ENCODE data around the gene BTF3.

Gene BTF3

DNA sequence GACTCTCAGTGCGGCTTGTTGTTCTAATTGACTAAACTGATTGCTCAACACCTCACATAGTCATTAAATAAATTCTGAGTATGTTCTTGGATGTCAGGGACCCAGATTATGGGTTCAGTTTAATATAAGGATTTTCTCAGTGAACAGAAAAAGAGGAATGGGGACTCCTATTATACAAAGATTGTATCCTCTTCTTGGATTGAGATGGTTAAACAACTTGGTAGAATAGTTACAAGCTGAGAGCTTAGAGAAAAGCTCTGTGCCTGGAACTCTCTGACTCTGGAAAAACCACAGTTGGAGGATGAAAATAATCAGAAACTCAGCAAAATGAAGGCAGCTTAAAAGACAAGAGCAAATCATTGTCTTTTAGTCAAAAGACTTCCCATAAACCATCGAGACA lies 36.7 kb downstream of the BTF3 start:
- no peak overlapping the region for H3K9ac ChIP-seq (ENCODE audit: insufficient read length)
- no peak overlapping the region for H3K4me3 ChIP-seq
- no peak overlapping the region for H3K27ac ChIP-seq
- no peak for DNase-seq (ENCODE audit: low read depth, low spot score)
- no peaks in the 10 kb centered on the region for H3K36me3 ChIP-seq (ENCODE audit: insufficient read depth, low read length)
- TF ChIP-seq EZH2 (IDR thresholded peaks at IDR 0.05) (no peak), POLR2AphosphoS5 (IDR thresholded peaks at IDR 0.05; ENCODE audit: borderline replicate concordance, low read depth, low read length) (no peak), FOXP2 (optimal IDR thresholded peaks at IDR 0.05; ENCODE audit: control extremely low read depth, extremely low read length, insufficient read depth) (no peak)
- no peaks in the 10 kb centered on the region for H3K9me3 ChIP-seq (ENCODE audit: low read depth, low read length)

DNA sequence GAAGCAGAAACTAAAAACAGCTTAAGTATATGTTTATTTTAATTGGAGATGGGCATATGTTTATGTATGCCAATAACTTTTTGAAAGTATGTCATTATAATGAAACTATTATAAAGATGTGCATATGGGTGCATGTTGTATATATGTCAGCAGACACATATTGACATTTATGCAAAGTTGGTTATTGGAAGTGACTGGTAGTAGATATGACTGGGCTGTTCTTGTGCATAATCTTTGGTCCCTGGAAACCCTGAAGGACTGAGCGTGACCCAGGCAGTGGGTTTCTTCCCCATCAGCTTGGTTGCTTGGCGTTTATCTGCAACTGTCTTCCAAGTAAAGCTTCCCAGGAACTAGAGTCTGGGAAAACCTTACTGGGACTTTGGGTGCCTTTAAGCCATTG lies 41.5 kb downstream of the BTF3 start:
- no peak for TF ChIP-seq EZH2 (IDR thresholded peaks at IDR 0.05)
- no peak for TF ChIP-seq FOXP2 (optimal IDR thresholded peaks at IDR 0.05; ENCODE audit: control extremely low read depth, extremely low read length, insufficient read depth)
- no peak for TF ChIP-seq POLR2AphosphoS5 (IDR thresholded peaks at IDR 0.05; ENCODE audit: borderline replicate concordance, low read depth, low read length)
- DNase-seq (ENCODE audit: low read depth, low spot score): no peak
- H3K27ac ChIP-seq: no peak overlapping the region
- H3K4me3 ChIP-seq: no peak overlapping the region
- H3K36me3 ChIP-seq (ENCODE audit: insufficient read depth, low read length): no peaks in the 10 kb centered on the region
- no peaks in the 10 kb centered on the region for H3K9me3 ChIP-seq (ENCODE audit: low read depth, low read length)
- no peak overlapping the region for H3K9ac ChIP-seq (ENCODE audit: insufficient read length)

DNA sequence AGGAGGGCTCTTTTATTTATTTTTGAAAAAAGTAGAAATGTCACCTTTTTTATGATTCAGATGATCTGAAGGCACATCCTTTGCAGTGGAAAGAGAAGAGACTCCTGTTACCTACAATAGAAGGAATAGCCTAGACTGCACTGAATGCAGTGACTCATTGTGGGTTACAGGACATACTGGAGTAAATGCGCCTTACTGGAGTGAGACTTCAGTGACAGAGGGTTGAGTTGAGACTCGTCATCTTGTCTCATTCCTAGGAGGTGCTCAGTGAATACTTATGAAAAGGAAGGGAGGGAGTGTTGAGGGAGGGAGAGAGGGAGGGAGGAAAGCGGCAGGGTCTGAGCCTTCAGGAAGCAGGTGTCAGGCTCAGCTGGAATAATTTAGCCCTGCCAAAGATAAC lies 42.0 kb downstream of the BTF3 start:
- Histone ChIP-seq H3K4me3 (no peak overlapping the region), H3K36me3 (ENCODE audit: insufficient read depth, low read length) (no peaks in the 10 kb centered on the region), H3K9me3 (ENCODE audit: low read depth, low read length) (no peaks in the 10 kb centered on the region), H3K27ac (no peak overlapping the region), H3K9ac (ENCODE audit: insufficient read length) (no peak overlapping the region)
- no peak for DNase-seq (ENCODE audit: low read depth, low spot score)
- TF ChIP-seq EZH2 (IDR thresholded peaks at IDR 0.05) (no peak), POLR2AphosphoS5 (IDR thresholded peaks at IDR 0.05; ENCODE audit: borderline replicate concordance, low read depth, low read length) (no peak), FOXP2 (optimal IDR thresholded peaks at IDR 0.05; ENCODE audit: control extremely low read depth, extremely low read length, insufficient read depth) (no peak)

DNA sequence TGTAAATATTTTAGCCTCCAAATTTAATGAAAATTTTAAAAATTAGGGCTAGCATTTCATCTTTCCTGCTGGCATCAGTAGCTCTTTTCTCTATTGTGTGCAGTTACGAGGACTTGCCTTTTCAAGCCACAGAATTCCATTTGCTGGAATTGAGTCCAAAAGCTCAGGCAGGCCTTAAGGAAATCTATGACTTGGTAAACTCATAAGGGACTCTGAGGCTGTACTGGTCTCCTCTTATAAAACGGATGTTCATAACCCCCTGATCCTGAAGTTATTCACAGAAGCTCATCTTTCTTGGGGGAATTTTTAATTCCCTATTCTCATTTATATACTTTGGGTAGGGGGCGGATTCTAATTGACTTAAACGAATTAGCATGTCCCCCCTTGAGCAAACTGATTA lies 43.8 kb downstream of the BTF3 start:
- Histone ChIP-seq H3K4me3 (no peak overlapping the region), H3K9me3 (ENCODE audit: low read depth, low read length) (no peaks in the 10 kb centered on the region), H3K27ac (no peak overlapping the region), H3K36me3 (ENCODE audit: insufficient read depth, low read length) (no peaks in the 10 kb centered on the region), H3K9ac (ENCODE audit: insufficient read length) (no peak overlapping the region)
- no peak for DNase-seq (ENCODE audit: low read depth, low spot score)
- no peak for TF ChIP-seq EZH2 (IDR thresholded peaks at IDR 0.05)
- no peak for TF ChIP-seq FOXP2 (optimal IDR thresholded peaks at IDR 0.05; ENCODE audit: control extremely low read depth, extremely low read length, insufficient read depth)
- TF ChIP-seq POLR2AphosphoS5 (IDR thresholded peaks at IDR 0.05; ENCODE audit: borderline replicate concordance, low read depth, low read length): no peak

DNA sequence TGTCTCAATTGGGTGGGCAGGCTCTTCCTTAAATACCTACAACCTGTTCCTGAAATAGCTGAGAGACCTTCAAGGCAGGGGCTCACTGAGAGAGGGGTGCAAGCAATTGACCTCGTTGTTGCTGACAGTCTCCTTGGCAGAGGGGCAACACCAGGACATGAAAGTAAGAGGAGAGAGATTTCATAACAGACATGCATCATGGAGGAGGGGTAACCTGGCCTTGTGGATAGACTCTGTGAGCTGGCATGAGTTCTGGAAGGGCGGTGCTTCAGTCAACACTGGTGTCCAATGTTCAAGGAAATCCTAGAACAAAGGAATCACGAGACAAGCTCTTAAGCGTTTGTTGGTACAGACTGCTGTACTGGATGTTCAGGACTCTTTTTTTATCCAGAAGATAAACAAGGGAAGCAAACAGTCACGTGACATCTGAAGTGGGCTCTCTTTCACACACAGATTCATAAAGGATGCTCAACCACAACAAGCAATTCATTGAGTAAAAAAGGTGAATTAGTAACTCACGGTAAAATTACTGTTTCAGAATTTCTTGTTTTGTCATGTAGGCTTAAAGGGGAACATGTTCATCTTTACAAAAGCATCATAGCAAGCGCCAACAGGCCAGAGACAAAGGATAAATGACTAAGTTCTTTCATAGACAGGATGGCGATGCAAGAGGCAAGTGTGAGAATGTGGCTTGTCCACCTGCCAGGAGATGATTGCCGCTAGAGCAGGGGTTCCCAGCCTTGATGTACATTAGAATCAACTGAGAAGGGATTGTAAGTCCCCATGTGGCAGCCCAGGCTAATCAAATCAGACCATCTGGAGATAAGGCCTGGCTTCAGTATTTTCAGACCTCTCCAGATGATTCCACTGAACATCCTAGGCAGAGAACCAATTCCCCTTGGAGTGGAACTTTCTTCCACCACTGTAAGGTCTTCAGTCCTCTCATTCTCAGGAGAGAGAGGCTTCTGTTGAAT lies 46.5 kb downstream of the BTF3 start:
- Histone ChIP-seq H3K4me3 (no peak overlapping the region), H3K27ac (no peak overlapping the region), H3K36me3 (ENCODE audit: insufficient read depth, low read length) (no peaks in the 10 kb centered on the region), H3K9ac (ENCODE audit: insufficient read length) (no peak overlapping the region), H3K9me3 (ENCODE audit: low read depth, low read length) (no peaks in the 10 kb centered on the region)
- DNase-seq (ENCODE audit: low read depth, low spot score): no peak
- no peak for TF ChIP-seq EZH2 (IDR thresholded peaks at IDR 0.05)
- TF ChIP-seq FOXP2 (optimal IDR thresholded peaks at IDR 0.05; ENCODE audit: control extremely low read depth, extremely low read length, insufficient read depth): no peak
- no peak for TF ChIP-seq POLR2AphosphoS5 (IDR thresholded peaks at IDR 0.05; ENCODE audit: borderline replicate concordance, low read depth, low read length)

DNA sequence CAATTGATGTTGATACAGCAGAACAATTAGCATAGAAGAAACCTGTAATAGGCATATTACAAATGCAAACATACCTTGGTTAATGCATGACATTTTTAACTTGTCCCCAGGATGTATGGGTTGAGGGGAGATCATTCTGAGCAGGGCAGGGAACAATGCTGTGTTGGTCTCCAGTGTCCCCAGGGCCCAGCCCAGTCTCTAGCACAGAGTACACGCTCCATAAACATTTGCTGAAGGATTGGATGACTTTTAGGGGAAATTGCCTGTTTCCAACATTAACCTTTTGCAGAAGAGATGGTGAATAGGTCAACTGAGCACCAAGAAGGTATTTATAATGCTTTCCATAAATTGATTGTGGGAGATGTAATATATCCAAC lies 47.1 kb downstream of the BTF3 start:
- Histone ChIP-seq H3K36me3 (ENCODE audit: insufficient read depth, low read length) (no peaks in the 10 kb centered on the region), H3K4me3 (no peak overlapping the region), H3K27ac (no peak overlapping the region), H3K9me3 (ENCODE audit: low read depth, low read length) (no peaks in the 10 kb centered on the region), H3K9ac (ENCODE audit: insufficient read length) (no peak overlapping the region)
- no peak for DNase-seq (ENCODE audit: low read depth, low spot score)
- TF ChIP-seq FOXP2 (optimal IDR thresholded peaks at IDR 0.05; ENCODE audit: control extremely low read depth, extremely low read length, insufficient read depth) (no peak), POLR2AphosphoS5 (IDR thresholded peaks at IDR 0.05; ENCODE audit: borderline replicate concordance, low read depth, low read length) (no peak), EZH2 (IDR thresholded peaks at IDR 0.05) (no peak)

DNA sequence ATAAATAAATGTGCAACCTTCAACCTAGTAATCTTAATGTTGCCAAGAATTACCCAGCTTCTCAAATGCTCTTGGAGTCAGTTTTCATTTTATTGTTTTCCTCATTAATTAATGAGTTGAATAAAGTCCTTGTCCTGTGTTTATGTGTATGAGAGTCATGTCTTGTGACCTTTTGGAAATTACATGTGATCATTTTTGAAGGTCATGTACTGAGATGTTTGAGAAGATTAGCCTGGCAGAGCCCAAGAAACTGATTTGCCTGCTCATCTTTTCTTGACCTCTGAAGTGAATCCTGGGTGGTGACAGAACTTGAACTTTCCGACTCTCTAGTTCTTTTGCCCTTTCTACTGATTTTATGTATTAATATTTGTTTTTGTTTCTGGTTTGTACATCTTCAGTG lies 51.8 kb downstream of the BTF3 start:
- Histone ChIP-seq H3K27ac (no peak overlapping the region), H3K9me3 (ENCODE audit: low read depth, low read length) (no peaks in the 10 kb centered on the region), H3K36me3 (ENCODE audit: insufficient read depth, low read length) (peaks cover 5% of the 10 kb centered on the region; the same call in 1 of the 2 replicates), H3K4me3 (no peak overlapping the region), H3K9ac (ENCODE audit: insufficient read length) (no peak overlapping the region)
- TF ChIP-seq FOXP2 (optimal IDR thresholded peaks at IDR 0.05; ENCODE audit: control extremely low read depth, extremely low read length, insufficient read depth) (no peak), POLR2AphosphoS5 (IDR thresholded peaks at IDR 0.05; ENCODE audit: borderline replicate concordance, low read depth, low read length) (no peak), EZH2 (IDR thresholded peaks at IDR 0.05) (no peak)
- DNase-seq (ENCODE audit: low read depth, low spot score): no peak

DNA sequence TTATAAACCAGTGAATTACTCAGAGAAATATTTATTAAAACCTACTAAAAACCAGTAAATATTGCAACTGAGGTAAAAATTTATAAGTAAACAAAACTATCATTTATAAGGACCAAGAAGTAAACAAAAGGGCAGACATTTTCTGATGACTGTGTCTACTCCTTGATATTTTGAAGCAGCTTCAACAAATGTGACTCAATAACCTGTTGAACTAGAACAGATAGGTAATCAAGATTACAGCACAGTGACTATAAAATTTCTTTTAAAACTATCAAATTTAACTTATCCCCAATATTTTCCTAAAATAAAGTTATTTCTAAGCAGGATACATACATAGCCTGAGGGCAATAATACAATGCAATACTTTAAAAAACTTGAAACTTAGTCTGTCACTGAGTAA lies 54.4 kb downstream of the BTF3 start:
- no peaks in the 10 kb centered on the region for H3K9me3 ChIP-seq (ENCODE audit: low read depth, low read length)
- TF ChIP-seq EZH2 (IDR thresholded peaks at IDR 0.05): no peak
- no peak for TF ChIP-seq POLR2AphosphoS5 (IDR thresholded peaks at IDR 0.05; ENCODE audit: borderline replicate concordance, low read depth, low read length)
- no peak for TF ChIP-seq FOXP2 (optimal IDR thresholded peaks at IDR 0.05; ENCODE audit: control extremely low read depth, extremely low read length, insufficient read depth)
- H3K4me3 ChIP-seq: no peak overlapping the region
- H3K9ac ChIP-seq (ENCODE audit: insufficient read length): no peak overlapping the region
- DNase-seq (ENCODE audit: low read depth, low spot score): no peak
- H3K27ac ChIP-seq: no peak overlapping the region
- H3K36me3 ChIP-seq (ENCODE audit: insufficient read depth, low read length): peaks cover 5% of the 10 kb centered on the region; the same call in 1 of the 2 replicates
